Measurements from ENCODE around the gene RGS12. TPM values are rescaled to one million over a fixed set of nuclear protein-coding genes. Genes with fewer than 3 reads are reported as not detected.
"Not testable (repeated sequence)": the region's sequence is repeated elsewhere in the genome, so short reads cannot be mapped to it uniquely, and the experiment has no call there.

RGS12 gene
- total RNA-seq, 1 experiment from 2014 or later: 24.5 TPM

DNA sequence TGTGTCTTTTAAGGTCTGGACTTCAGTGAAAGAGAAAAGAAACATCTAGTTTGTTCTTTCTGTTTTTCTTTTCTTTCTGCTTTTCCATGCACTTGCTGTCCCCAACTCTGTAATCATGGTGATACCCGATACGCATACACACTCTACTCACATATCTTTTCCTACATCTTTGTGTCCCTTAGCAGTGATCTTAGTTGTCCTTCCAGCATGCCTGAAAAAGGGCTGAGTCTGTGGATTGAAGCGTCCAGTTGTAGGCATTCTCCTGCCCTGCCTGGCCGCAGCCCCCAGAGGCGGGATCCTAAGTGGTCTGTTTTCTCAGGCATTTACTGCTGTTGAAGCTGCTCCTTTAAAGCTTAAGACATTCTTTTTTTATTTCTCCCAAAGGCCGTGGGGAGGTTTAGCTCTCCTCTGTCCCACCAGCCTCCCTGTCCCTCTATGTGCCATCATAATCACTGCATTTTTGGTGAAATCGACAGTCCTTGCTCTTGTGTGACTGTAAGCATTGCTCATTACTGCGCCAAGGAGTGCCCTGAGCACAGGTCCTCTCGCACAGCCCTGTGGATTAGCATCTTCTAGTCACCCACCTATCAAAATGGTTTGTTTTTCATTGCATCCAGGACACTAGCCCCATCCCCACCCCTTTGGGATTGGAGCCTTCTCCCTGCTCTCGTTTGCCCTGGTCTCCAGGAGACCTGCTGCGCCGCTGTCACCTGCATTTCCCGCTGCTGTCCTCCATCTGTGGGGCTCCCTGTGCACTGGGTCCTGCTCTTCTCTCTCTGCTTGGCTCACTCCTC, 4.4 kb downstream of the RGS12 start:
- DNase-seq (ENCODE audit: low read depth): no peak

DNA sequence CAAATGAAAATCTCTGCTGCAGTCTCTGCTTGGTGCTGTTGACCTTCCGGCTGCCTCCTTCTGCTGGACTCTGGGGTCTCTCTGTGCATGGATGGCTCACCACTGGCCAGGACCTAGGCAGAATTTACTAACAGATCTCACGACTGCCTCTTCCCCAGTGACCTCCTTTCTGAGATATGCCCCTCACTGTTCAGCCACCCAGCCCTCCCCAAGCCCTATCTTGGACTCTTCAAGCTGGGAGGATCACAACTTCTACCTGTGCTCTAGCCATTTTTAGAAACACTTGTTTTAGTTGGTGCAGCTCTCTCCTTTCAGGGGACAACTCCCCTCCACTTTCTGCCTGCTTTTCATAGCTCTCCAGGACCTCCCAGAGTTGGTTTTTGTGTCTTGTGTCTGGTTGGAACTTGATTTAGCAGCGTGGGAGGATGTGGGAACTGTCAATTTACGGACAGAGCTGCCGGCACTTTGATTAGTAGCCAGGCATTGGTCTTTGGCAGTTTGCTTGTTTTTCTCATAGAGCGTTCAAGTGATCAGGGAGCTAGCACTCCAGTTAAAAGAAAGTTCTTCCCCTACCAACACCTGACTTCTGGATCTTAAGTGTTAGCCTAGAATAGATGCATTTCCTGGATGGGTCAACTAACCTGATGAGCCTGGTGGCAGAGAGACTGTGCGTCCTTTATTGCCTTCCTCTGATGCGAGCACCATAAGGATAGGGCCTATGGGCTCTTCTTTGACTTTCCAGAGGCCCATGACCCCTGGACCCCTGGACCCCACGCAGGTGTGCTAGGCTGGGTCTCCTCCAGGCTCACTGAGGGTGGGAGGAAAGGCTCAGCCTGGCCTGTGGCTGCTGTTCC, 6.5 kb downstream of the RGS12 start:
- DNase-seq (ENCODE audit: low read depth): no peak

DNA sequence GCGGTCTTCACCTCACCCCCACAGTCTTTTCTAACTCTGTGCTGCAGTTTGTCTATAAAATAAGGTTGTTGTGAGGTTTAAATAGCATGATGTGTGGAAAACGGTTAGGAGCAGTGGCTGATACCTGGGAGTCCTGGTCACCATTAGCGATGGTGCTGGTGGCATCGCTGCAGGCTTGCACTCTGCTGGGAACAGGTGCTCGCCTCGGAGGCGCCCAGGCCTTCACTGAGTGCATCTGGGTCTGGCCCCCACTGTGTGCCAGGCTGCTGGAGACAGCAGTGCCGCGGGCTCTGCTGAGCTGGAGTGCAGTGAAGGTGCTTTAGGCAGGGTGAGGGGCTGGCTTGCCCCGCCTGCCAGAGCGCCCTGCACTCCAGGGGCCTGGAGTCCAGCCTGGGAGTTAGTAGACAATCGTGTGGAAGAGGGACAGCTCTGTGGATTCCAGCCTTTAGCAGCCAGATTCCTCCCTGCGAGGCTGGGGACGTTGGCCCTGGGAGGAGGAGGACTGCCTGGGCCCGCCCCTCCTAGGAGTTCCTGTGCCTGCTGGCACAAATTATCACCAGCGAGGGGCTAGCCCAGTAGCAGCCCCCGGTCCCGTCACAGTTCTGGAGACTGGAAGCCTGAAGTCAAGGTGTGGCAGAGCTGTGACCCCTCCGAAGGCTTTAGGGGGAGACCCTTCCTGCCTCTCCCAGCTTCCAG, 7.3 kb downstream of the RGS12 start:
- no peak for DNase-seq (ENCODE audit: low read depth)

DNA sequence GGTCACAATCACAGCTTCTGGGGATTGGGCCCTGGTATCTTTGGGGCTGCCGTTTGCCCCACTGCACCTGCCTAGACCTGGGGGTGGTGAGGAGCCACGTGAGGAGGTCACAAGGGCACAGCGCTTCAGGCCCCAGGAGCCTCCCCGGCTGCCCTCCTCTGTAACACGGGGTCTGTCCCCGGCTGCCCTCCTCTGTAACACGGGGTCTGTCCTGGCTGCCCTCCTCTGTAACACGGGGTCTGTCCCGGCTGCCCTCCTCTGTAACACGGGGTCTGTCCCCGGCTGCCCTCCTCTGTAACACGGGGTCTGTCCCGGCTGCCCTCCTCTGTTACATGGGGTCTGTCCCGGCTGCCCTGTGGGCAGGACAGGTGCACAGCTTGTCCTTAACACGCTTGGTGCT, 8.1 kb downstream of the RGS12 start:
- not testable (repeated sequence) for DNase-seq (ENCODE audit: low read depth)

DNA sequence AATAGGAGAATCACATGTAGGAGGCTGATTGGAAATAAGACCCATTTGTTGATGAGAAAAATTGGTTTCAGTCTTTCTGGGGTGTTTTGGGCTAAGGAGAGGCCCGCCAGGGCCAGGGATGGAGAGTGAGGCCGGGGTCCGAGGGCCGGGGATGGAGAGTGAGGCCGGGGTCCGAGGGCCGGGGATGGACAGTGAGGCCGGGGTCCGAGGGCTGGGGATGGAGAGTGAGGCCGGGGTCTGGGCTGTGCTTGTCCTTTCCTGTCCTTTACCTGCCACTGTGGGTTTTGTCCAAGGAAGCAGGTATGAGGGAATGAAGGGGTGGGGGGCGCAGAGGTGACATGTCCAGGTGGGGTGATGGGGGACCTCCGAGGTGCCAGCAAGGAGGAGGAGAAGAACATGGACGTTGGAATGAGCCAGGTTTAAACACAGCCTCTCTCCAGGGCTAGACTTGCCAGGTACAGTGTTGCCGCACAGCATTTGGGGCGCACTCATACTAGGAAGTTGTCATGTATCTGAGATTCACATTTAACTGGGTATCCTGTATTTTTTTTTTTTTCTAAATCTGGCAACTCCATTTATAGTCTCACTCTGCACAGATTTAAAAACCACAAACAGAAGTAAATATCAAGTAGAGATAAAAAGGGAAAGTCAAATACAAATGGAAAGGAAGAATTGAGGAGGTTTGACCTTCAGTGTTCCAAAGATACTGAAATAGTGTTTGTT, 8.8 kb downstream of the RGS12 start:
- no peak for DNase-seq (ENCODE audit: low read depth)

DNA sequence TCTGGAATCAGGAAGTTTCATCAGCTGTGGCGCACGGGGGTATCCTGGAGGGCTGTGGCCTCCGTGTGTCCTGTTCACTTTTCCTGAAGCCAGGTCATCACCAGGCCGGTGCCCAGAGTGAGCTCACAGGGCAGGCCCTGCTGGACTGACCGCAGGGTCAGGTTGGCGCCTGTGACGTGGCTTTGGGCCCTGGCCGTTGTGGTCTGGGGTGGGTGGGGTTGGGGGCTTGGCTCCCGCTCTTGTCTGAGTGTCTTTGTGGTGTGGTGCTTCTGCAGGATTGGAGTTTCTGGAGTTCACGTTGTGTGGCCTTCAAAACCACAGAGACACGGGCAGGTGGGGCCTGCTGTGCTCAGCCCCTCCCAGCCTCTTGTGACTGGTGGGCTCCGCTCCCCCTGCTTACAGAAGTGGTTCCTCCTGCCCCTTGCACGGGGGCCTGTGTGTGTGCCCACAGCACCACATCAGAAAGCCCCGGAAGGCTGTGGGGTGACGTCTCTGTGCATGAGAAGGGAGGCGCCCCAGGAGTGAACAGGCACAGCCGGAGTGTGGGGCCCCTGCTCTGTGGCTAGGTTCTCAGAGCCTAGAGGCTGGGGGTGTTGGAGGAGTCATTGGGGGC, 9.5 kb downstream of the RGS12 start:
- no peak for DNase-seq (ENCODE audit: low read depth)

DNA sequence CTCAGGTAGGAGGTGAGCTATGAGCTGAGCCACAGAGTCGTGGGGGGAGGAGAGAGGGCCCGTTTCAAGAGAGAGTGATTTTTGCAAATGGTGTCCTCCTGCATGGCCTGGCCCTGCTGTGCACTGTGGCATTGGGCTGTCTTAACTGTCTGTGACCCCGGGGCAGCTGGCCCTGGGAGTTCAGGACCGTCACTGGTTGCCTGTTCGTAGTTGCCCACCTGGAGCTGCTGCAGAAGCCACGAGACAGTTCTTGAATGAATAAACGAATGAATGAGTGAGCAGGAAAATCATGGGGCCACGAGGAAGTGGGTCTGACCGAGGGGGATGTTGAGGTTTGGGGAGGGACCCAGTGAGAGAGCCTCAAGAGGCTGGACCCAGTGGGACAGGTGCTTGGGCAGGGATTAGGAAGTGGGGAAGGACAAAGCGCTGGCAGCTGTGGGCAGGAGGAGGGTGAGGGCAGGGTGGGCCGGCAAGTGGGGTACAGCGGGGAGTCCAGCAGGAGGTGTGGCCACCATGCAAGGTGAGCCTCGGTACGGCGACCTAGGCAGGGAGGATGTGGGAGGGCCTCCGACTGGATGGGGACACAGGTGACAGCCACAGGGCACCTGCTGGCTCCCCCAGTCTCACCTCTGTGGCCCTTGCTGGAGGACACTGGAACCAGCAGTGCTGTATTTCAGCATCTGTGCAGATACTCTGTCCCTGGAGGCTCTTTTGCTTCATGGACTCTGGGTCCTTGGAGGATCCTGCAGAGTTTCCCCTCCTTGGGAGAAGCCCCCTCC, 10.2 kb downstream of the RGS12 start:
- no peak for DNase-seq (ENCODE audit: low read depth)

DNA sequence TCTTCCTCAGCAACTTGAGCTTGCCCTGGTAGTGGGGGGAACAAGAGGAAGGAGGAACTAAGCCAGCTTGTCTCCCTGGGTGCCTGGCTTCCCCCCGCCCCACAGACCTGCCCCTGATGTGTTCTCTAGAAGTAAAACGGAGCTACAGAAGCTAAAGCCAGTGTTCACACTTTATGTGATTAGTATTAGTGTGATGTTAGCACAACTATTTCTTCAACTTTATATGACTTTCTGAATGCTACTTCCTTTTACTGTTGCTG, 10.7 kb downstream of the RGS12 start:
- no peak for DNase-seq (ENCODE audit: low read depth)

DNA sequence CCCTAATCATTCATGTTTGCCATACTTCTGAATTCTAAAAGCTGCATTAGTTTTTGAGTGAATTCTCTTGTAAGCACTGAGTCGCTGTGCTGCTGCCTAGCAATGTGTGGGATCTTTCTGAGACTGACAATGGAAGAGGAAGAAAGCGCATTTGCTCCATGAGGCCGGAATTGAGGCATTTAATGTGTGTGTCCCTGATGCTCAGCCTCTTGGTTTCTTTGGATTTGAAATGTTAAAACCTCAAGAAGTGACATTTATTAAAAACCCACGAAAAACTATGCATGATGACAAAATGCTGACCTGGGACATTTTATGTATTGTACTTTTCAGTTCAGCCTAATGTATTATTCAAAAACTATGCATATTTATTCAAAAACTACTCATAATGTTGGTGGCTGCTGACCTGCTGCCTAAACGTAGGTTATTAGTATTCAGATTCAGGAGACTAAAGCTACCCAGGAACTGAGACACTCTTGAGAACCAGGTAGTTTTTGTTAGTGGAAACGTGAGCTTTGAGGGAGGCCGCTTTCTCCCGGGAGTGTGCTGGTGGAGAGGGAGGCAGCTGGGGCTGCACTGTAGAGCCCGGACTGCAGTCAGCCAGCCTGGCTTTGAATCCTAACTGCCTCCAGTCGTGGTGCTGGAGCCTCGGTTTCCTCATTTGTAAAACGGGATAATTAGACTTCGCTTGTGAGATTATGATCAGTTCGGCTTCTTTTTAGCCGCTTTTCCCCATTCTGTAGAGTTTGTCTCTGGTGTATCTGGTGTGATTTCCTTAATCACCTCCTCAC, 11.3 kb downstream of the RGS12 start:
- no peak for DNase-seq (ENCODE audit: low read depth)

DNA sequence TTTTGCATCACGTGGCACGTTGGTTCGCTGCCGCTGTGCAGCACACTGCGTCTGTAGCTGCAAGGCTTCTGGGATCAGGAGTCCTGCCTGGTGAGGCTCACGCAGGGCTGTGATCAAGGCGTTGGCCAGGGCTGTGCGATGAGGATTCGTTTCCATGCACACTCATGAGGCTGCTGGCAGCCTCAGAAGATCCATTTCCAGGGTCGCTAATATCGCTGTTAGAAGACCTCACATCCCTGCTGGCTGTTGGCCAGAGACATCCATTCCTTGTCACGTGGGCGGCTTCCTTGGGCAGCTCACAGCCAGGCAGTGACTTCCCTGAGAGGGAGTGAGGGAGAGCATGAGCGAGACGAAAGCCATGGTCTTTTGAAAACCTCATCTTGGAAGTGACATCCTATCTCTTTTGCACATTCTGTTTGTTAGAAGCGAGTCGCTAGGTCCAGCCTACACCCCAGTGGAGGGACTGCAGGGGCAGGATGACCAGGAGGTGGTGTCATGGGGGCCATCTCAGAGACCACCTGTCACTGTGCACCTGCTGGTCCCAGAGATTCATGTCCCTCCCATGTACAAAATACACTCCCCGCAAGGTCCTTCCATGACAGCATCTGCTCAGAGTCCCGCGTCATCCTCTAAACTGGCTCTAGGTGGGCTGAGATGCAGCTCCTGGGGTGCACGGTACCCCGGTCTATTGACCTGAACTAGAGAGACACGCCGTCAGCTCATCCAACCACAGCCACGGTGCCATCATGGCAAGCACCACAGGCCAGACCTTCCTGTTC, 12.2 kb downstream of the RGS12 start:
- DNase-seq (ENCODE audit: low read depth): peak; percentile 20

DNA sequence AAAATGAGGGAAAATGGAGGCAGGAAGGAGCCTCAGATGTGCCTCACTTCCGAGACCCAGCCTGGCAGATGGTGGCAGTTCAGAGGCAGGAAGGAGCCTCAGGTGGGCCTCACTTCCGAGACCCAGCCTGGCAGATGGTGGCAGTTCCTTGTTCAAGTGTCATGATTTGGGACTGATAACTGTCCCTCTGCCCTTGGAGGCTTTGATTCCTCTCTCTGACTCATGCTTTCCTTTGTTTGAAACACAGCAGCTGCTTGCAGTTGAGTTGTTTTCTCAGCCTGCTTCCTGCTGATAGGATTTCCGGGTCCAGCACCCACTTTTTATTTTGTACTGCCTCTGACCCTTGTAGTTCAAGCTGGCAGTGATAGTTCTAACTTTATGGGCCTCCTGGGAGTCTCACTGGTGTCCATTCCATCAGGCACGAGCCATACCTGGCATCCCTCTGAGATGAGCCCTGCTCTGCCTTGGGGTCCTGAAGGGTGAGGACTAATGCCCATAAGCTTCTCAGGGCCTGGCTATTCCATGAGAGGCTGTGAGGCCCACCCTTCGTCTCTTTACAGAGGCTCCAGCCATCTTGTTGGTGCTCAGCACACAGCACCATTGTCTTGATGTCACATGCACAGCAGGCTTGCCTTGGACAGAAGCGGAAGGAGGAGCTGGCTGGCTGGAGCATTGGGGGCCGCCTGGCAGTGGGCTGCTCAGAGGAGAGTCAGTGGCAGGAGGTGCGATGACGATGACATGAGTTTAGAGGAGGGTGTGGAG, 13.0 kb downstream of the RGS12 start:
- peak; percentile 90 for DNase-seq (ENCODE audit: low read depth)

DNA sequence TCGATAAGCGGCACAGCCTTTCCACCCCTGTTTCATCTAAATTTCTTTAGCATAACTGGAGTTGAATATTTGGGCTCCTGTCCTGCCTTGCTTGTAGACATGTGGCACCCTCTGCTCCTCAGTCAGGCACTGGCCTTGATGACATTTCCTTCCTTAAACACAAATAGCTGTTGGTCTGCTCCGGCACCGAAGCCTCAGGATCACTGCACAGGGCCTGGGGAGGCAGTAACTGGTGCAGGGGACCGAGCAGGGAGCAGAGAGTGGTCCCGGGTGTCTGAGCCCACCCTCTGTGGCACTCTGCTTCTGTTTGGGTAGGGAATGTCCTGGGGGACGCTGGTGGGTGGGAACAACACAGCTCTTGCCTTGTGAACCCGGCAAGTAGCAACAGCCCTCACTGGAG, 13.6 kb downstream of the RGS12 start:
- DNase-seq (ENCODE audit: low read depth): no peak

DNA sequence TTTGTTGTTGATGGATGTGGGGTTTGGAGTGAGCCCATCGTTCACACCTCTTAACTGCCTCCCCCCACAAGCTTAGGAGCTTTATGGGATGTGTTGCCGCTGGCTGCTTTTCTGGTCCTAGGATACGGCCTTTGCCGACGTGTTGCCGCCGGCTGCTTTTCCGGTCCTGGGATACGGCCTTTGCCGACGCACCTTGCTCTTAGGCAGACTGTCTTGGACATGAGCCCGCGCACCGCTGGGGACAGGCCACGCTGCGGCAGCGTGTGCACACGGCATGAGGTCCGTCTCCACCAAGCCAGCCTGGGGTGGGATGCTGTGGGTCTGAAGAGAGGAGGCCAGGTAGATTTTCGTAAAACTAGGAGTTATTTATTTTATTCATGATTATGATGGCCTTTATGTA, 14.2 kb downstream of the RGS12 start:
- DNase-seq (ENCODE audit: low read depth): no peak

DNA sequence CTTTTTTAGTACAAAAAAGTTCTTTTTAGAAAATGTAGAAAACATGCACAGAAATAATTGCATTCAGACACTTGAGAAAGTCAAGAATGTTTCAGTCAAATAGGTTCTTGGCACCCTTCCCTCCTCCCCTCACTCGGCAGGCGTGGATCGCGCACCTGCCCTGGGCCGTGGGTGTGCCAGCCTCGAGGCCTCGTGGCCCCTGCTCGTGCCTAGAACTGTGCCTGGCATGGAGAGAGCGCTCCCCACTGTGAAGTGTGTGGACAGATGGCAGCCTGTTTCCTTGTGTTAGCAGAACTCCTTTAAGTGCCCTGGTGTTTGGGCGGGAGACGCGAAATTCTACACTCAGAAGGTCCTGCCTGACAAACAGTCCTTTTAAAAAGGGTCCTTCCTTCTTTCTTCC, 14.7 kb downstream of the RGS12 start:
- no peak for DNase-seq (ENCODE audit: low read depth)

DNA sequence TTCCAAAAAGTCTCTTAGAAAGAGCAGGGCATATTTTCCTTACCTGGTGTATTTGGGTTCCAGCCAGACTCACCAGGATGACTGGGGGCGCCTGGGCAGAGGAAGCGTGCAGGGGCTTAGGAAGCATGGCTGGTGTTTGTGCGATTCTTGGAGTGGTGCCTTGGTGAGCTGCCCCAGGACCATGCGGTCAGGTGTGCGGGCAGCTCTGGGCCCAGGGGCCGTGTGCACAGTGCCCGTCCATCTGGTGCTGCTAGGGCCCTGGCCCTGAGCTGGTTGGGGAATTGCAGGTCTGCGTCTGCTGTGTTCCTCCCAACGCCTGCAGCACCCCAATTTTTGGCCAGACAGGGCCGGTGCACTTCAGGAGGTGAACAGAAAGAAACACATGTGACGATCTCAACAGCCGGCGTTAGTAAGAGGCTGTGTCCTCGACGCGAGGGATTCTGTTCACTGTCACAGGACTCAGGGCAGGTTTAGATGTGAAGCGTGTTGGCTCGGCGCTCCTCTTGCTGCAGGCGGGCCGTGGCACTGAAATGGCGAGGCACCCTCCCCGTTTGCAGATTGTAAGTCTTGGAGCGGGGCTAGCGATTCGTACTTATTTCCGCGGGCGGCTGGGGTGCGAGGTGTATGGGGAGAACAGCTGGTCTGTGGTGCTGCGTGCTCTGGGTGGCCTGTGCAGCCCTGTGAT, 15.2 kb downstream of the RGS12 start:
- no peak for DNase-seq (ENCODE audit: low read depth)

DNA sequence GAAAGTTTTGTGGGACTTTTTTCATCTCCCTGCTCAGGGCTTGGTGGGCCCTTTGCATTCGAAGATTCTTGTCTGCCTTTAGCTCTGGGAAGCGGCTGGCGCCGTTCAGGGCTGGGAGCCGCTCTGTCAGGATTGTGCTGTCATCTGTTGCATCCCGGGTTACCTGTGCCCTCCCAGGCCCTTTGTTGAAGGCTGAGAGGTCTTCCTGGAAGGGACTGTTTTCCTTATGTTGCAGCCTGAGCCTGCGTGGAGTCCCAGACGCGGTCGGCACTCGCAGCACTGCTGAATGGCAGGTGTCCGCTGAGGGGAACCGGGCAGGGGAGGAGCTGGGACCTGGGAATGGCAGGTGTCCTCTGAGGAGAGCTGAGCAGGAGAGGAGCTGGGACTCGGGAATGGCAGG, 15.9 kb downstream of the RGS12 start:
- DNase-seq (ENCODE audit: low read depth): no peak

DNA sequence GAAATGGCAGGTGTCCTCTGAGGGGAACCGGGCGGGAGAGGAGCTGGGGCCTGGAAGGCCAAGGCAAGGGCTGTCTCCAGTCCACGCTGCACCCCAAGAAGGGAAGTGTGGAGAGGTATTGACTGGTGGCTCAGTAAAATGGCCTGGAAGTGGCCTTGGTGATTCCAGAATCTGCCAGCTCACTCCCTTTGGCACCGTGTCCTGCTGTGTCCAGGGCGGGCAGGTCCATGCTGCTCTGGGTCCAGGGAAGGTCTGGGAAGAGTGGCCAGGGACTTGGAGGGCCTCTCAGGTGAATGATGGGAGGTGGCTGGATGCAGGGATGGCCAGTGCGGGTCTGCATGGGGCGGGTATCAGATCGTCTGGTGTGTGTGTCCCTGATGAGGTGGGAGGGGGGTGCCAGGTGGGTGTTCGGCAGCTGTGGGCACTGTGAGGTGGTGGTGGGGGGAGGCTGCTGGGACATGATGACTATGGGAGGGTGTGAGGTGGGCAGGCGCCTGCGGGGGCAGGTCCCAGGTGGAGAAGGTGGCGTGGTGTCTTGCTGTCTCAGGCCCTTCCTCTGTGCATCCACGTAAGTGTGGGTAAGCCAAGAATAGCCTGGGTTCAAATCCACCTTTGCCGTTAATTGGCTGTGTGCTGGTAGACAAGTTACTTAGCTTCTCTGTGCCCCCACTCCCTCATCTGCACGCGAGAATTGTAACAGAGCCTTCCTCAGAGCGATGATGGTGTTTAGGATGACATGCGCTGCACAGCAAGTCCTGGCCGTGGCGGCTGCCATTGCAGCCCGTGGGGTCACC, 17.7 kb downstream of the RGS12 start:
- no peak for DNase-seq (ENCODE audit: low read depth)

Measured in LHCN-M2 (cell line).